Effector memory CD4-positive, alpha-beta T cell (primary cell): ENCODE measurements around the gene LRG1.

ENCODE experiments used
- DNase-seq, 3 donors: peaks; one replicate each; pipeline ENCODE4 v3.0.0-alpha.2; 2020
- H3K27ac ChIP-seq: 2 replicates; pipeline ENCODE4 v1.7.0; 2013; ENCODE audit warnings: mild to moderate bottlenecking, low read length, moderate library complexity; ENCODE audit not compliant: insufficient read depth, poor library complexity, severe bottlenecking
- H3K27me3 ChIP-seq: replicated peaks from 2 replicates; pipeline ENCODE4 v1.7.0; 2013; ENCODE audit warnings: mild to moderate bottlenecking, low read length; ENCODE audit not compliant: insufficient read depth, control insufficient read depth, poor library complexity, severe bottlenecking
- H3K36me3 ChIP-seq: 2 replicates; pipeline ENCODE4 v1.7.0; 2013; ENCODE audit warnings: mild to moderate bottlenecking, low read length, moderate library complexity; ENCODE audit not compliant: control insufficient read depth, insufficient read depth
- H3K4me1 ChIP-seq: 2 replicates; pipeline ENCODE4 v1.7.0; 2013; ENCODE audit warnings: low read length, mild to moderate bottlenecking; ENCODE audit not compliant: control insufficient read depth, insufficient read depth, poor library complexity, severe bottlenecking
- H3K4me3 ChIP-seq: 2 replicates; pipeline ENCODE4 v1.7.0; 2013; ENCODE audit warnings: low read length, low read depth, mild to moderate bottlenecking; ENCODE audit not compliant: insufficient read depth, poor library complexity, severe bottlenecking
- H3K9me3 ChIP-seq: 2 replicates; pipeline ENCODE4 v1.7.0; 2013; ENCODE audit warnings: mild to moderate bottlenecking, low read length, moderate library complexity; ENCODE audit not compliant: control insufficient read depth

LRG1 gene

GRCh38 chr19:4518345-4519171 lies 21.3 kb downstream of the LRG1 start, which contains the start of gene PLIN4:
Gene PLIN4 (minus strand): TSS chr19:4518486. CDS start chr19:4518272, 214 bp downstream.
- no peak for DNase-seq
- Histone ChIP-seq H3K27ac (no peak within 1 kb of the TSS), H3K27me3 (no peaks in the 10 kb centered on the region), H3K9me3 (no peaks in the 10 kb centered on the region), H3K4me3 (no peak within 1 kb of the TSS), H3K36me3 (no peaks in the 10 kb centered on the region), H3K4me1 (no peaks in the 10 kb centered on the region)

GRCh38 chr19:4517451-4518057 lies 22.3 kb downstream of the LRG1 start:
- Histone ChIP-seq H3K36me3 (no peaks in the 10 kb centered on the region), H3K4me3 (no peak overlapping the region), H3K4me1 (no peaks in the 10 kb centered on the region), H3K9me3 (no peaks in the 10 kb centered on the region), H3K27me3 (no peaks in the 10 kb centered on the region), H3K27ac (no peak overlapping the region)
- no peak for DNase-seq

DNA sequence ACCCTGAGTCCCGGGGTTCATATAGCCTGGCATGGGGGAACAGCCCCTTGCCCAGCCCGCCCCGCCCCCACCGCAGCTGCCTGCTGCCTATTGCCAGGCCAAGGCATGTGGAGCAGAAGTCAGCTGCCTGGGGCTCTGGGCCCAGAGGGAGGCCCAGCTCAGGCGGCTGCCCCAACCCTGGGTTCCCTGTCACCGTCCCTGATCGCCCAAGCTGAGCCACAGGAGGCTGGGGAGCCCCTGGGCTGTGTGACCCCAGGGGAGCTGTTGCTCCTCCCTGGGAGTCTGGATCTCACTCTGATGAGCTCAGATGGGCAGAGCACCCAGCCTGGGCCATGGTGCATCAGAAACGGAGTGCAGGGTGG lies 22.9 kb downstream of the LRG1 start:
- no peaks in the 10 kb centered on the region for H3K4me1 ChIP-seq
- no peak for DNase-seq
- H3K36me3 ChIP-seq = no peaks in the 10 kb centered on the region
- no peak overlapping the region for H3K27ac ChIP-seq
- no peaks in the 10 kb centered on the region for H3K9me3 ChIP-seq
- H3K4me3 ChIP-seq = no peak overlapping the region
- no peaks in the 10 kb centered on the region for H3K27me3 ChIP-seq

- Histone ChIP-seq H3K9me3 (no peaks in the 10 kb centered on the region), H3K27ac (no peak overlapping the region), H3K27me3 (no peaks in the 10 kb centered on the region), H3K4me3 (no peak overlapping the region), H3K4me1 (no peaks in the 10 kb centered on the region), H3K36me3 (no peaks in the 10 kb centered on the region)
- DNase-seq = no peak
Measured at GRCh38 chr19:4516199-4516938, 23.5 kb downstream of the LRG1 start.

DNA sequence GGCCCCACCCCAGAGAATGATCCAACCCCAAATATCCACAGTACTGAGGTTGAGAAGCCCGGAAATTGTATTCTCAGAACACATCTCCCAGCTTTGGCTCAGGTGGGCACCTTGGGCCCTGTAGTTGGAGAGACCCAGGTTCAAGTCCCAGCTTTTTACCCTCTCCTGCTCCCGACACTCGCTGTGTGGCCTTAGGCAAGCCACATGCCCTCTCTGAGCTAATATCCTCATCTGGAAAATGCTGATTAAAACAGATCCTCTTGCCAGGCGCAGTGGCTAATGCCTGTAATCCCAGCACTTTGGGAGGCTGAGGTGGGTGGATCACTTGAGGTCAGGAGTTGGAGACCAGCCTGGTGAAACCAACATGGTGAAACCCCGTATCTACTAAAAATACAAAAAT lies 24.1 kb downstream of the LRG1 start:
- H3K4me1 ChIP-seq = no peaks in the 10 kb centered on the region
- no peaks in the 10 kb centered on the region for H3K27me3 ChIP-seq
- DNase-seq = no peak
- H3K4me3 ChIP-seq = no peak overlapping the region
- no peaks in the 10 kb centered on the region for H3K9me3 ChIP-seq
- no peak overlapping the region for H3K27ac ChIP-seq
- no peaks in the 10 kb centered on the region for H3K36me3 ChIP-seq

DNA sequence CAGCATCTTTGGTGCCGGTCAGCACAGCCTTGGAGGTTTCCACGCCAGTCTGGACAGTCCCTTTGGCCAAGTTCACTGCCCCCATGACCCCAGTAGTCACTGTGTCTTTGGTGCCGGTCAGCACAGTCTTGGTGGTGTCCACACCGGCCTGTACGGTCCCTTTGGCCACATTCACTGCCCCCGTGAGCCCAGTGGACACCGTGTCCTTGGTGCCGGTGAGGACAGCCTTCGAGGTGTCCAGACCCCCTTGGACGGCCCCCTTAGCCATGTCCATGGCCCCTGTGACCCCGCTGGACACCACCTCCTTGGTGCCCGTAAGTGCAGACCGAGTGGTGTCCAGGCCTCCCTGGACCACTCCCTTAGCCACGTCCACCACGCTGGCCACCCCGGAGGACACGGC lies 26.6 kb downstream of the LRG1 start:
- Histone ChIP-seq H3K4me3 (no peak overlapping the region), H3K4me1 (no peaks in the 10 kb centered on the region), H3K27ac (no peak overlapping the region), H3K27me3 (no peaks in the 10 kb centered on the region), H3K36me3 (no peaks in the 10 kb centered on the region), H3K9me3 (no peaks in the 10 kb centered on the region)
- DNase-seq = no peak

DNA sequence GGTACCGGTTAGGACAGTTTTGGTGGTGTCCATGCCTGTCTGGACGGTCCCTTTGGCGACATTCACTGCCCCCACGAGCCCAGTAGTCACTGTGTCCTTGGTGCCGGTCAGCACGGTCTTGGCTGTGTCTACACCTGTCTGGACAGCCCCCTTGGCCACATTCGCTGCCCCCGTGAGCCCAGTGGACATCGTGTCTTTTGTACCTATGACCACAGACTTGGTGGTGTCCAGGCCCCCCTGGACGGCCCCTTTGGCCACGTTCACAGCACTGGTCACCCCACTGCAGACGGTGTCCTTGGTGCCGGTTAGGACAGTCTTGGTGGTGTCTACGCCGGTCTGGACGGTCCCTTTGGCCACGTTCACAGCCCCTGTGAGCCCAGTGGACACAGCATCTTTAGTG lies 27.8 kb downstream of the LRG1 start:
- Histone ChIP-seq H3K27ac (no peak overlapping the region), H3K9me3 (no peaks in the 10 kb centered on the region), H3K27me3 (no peaks in the 10 kb centered on the region), H3K4me3 (no peak overlapping the region), H3K36me3 (no peaks in the 10 kb centered on the region), H3K4me1 (no peaks in the 10 kb centered on the region)
- DNase-seq = no peak

DNA sequence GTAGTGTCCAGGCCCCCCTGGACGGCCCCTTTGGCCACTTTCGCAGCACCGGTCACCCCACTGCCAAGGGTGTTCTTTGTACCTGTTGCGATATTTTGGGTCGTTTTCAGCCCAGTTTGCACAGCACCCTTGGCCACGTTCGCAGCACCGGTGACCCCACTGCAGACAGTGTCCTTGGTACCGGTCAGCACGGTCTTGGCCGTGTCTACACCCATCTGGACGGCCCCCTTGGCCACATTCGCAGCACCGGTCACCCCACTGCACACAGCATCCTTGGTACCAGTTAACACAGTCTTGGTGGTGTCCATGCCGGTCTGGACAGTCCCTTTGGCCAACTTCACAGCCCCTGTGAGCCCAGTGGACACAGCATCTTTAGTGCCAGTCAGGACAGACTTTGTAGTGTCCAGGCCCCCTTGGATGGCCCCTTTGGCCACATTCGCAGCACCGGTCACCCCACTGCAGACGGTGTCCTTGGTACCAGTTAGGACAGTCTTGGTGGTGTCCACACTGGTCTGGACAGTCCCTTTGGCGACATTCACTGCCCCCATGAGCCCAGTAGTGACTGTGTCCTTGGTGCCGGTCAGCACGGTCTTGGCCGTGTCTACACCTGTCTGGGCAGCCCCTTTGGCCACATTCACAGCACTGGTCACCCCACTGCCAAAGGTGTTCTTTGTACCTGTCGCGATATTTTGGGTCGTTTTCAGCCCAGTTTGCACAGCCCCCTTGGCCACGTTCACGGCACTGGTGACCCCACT lies 28.4 kb downstream of the LRG1 start:
- H3K9me3 ChIP-seq = no peaks in the 10 kb centered on the region
- no peaks in the 10 kb centered on the region for H3K36me3 ChIP-seq
- no peak overlapping the region for H3K4me3 ChIP-seq
- no peak overlapping the region for H3K27ac ChIP-seq
- no peaks in the 10 kb centered on the region for H3K27me3 ChIP-seq
- DNase-seq = no peak
- H3K4me1 ChIP-seq = no peaks in the 10 kb centered on the region

DNA sequence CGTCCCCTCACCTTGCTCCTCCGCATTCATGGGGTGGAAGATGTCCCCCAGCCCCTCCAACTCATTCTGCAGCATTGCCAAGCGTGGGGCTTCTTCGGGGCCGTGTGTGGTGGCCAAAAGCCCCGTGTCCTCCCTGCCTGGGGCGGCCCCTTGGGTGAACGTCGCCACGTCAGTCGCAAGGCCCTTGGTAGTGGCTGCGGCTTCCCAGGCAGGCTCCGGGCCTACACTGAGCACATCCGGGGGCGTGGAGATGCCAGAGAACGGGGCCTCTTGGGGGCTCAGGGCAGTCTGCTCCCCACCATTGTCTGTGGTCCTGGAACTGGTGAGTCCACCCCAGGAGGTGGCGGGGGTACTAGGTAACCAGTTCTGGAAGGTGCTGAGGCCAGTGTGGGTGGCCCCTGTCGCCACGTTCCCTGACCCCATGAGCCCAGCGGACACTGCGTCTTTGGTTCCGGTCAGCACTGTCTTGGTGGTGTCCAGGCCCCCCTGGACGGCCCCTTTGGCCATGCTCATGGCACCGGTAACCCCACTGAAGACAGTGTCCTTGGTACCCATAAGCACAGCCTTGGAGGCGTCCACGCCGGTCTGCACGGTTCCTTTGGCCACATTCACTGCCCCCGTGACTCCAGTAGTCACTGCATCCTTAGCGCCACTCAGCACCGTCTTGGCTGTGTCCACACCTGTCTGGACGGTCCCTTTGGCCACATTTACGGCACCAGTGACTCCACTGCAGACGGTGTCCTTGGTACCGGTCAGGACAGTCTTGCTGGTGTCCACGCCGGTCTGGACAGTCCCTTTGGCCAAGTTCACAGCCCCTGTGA lies 29.2 kb downstream of the LRG1 start:
- Histone ChIP-seq H3K27me3 (no peaks in the 10 kb centered on the region), H3K27ac (no peak overlapping the region), H3K36me3 (no peaks in the 10 kb centered on the region), H3K4me1 (no peaks in the 10 kb centered on the region), H3K4me3 (no peak overlapping the region), H3K9me3 (no peaks in the 10 kb centered on the region)
- DNase-seq = no peak
